Measurements from ENCODE around the gene TSEN54.

Gene TSEN54

GRCh38 chr17:75504347-75505151 lies 11.8 kb upstream of the TSEN54 start:
- DNase-seq = peak; percentile 33 to 48

GRCh38 chr17:75505152-75505409 lies 11.2 kb upstream of the TSEN54 start:
- no peak for DNase-seq

GRCh38 chr17:75505640-75506039 lies 10.7 kb upstream of the TSEN54 start:
- no peak for DNase-seq

- DNase-seq = no peak
Observed at GRCh38 chr17:75506134-75506533, 10.2 kb upstream of the TSEN54 start.

GRCh38 chr17:75506888-75507287 lies 9.4 kb upstream of the TSEN54 start:
- DNase-seq = no peak

DNA sequence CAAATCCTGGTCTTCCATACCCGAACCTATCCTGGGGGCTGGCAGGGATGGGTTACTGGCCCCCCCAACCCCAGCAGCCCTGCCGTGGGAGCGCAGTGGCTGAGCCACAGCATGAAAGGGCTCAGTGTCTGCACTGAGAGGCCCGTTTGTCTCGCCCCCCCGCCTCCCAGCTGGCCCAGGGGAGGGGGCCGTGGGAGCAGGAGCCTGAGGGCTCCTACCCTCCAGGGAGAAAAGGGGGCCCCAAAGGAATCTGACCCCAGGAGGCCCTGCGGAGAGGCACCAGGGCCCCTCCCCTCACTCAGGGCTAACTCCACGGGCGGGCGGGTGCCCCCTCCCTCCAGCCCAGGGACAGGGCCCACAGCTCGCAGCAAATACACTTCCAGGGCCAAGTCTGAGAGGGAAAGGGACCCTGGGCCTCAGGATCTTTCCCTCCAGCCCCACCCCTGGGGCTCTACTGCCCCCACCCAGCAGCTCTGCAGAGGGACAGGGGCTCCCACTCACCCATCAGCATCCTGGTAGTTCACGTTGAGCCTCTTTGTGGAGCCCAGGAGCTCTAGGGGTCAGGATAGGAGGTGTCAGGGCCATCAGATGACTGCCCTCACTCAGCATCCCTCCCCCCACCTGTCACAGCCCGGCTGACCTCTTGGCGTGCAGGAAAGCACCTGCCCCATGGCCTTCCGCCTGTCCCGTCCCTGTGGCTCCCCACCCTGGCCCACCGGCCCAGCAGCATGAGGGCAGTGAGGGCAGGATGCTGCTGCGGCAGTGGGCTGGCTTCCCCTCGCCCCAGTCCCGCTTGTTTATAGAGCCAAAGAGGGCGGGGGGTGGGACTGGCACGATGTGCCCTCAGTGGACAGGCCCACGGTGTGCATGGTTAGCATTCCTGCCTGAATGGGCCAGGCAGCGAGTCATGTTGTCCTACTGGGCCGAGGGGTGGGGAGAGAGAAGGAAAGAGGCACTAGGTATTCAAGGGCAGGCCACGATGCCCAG lies 8.3 kb upstream of the TSEN54 start:
- DNase-seq = no peak

DNA sequence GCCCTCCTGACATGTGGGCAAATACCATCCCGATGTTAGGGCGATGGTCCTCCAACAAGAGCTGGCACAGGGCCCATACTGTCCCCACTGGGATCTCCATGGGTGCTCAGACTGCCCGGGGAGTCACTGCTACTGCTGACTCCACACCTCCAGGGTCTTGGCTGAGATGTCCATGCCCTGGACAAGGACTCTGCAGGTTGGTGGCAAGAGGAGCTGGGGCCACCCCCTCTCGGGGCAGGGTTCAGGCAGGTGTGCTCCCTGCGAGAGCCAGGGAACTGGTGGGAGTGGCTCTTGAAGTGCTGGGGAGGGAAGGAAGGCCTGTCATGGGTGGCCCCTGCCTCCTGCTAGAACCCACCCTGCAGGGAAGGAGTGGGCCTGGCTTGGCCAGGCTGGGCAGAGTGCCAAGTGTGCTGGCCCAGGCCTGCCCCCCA lies 7.4 kb upstream of the TSEN54 start:
- DNase-seq = no peak

GRCh38 chr17:75509528-75510258 lies 6.6 kb upstream of the TSEN54 start:
- no peak for DNase-seq

GRCh38 chr17:75511270-75511609 lies 5.1 kb upstream of the TSEN54 start:
- DNase-seq = no peak

GRCh38 chr17:75511610-75512575 lies 4.4 kb upstream of the TSEN54 start:
- DNase-seq = no peak

- DNase-seq = no peak
Observed at GRCh38 chr17:75512926-75513640, 3.2 kb upstream of the TSEN54 start.

DNA sequence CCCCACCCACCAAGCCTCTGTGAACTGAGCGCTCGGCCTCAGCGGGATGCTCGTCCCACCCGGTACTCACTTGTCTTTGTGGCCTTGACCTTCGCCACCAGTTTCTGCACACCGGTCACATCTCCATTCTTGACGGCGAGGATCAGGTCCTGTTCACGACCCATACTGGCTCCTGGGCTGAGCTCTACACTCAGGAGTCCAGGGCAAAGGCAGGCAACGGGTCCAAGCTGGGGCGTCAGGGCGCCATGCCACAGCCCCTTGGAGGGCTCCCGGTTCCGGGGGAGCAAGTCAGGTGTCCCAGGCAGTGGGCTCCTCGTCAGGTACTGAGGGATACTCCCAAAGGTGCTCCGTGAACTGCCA lies 2.7 kb upstream of the TSEN54 start:
- no peak for DNase-seq

DNA sequence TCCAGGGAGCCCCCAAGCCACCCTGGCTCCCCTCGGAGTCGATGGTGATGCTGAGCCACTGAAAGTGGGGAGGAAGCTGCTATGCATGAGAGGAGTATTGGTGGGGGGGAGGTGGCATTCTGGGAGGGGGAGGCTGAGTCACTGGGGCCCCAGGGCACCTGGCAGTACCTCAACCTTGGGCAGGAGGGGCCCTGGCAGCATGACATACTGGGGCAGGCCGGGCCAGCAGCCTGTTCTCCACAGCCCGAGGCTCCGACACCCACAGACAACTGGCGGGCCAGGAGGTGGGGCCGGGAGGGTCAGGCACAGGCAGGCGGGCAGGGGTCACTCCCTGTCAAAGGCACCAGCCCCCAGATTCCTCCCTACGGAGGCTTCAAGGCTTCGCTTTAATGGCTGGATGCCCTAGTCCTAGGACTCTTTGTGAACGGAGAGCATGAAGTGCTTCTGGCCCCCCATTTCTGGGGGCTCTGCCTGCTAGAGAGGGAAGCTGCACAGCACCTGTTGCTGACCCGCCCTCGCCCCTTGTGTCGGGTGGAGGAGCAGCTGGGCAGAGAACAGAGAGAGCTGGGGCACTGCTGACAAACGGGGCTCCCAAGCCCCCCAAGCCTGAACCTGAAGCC lies 1.9 kb upstream of the TSEN54 start:
- DNase-seq = no peak

DNA sequence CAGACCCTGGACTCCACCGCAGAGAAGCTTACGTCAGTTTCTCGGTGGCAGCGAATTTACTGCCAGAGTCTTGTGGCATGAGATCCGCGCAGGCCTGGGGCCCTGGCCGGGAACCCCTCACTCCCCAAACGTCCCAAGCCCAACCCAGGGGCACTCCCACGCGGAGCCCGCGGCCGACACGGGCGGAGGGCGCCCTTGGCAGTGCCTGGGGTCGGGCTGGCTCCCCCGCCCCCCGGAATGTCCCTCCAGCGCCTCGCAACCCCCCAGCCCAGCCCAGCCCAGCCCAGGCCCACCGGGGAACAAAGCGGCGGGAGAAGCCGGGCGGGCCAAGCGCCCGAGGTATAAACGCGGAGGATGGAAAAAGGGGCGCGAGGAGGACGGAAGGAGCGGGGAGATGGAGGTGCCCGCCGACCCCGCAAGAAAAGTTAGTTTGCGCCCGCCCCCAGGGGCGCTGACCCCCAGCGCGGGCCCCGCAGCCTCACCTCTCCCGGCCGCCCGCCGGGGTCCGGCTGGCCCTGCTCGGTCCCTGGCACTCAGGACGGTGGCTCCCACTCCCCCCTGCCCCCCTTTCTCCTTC lies 1.3 kb upstream of the TSEN54 start:
- DNase-seq = no peak

DNA sequence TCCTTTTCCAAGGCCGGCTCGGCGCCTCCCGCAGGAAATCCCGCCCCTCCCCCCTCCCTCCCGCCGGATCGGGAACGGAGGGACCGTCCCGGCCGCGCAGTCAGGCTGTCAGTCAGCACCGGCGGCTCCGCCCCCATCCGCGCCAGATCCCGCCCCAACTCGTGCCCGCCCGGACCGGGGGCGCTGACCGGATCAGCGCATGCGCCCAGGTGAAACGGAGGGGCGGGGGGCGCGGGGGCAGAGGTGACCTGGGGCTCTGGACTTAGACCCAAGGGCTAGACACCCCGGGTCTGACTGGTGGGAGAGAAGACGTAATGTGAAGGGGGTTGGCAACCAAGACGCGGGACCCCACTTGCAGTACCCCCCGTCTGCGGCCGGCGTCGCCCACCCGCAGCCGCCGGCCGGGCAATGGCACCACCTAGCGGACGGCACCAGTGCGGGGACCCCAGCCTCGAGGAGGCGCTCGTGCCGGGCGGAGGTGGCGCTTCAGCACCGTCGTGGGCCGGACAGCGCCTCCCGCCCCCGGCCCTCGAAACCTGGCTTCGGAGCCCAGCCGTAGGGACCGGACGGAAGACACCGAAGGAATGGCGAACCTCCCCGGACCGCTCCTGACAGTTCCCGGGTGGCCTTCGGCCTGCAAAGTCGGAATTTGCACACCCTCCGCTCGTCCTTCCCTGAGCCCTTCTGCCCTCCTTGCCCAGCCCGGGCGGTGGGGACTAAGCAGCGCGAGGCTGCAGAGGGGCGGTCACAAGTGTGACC lies 653 bp upstream of the TSEN54 start, which contains the start of gene CASKIN2:
TSS of gene CASKIN2 (minus strand) at position 42 of the 759 bp plus-strand sequence. CDS start 1,733 bp downstream, outside the sequence.
- DNase-seq = peak; percentile 44 to 54

DNA sequence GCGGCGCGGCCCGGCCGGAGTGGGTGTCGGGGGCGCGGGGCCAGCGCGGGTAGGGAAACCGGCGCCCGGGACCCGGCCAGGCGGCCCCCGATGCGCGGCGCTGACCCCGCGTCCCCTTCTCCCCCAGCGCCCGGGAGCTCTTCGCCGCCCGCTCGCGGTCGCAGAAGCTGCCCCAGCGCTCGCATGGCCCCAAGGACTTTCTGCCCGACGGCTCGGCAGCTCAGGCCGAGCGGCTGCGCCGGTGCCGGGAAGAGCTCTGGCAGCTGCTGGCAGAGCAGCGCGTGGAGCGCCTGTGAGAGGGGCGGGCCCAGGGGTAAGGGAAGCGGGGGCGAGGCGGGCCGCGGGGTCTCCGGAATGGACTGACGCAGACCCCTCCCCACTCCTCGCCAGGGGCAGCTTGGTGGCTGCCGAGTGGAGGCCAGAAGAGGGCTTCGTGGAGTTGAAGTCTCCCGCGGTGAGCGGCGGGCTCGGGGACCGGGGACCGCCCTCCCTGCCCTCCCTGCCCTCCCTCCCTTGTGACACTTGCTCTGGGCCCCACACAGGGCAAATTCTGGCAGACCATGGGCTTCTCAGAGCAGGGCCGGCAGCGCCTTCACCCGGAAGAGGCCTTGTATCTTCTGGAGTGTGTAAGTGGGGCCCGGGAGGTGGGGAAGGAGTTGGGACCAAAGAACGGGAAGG lies 430 bp downstream of the TSEN54 start:
- peak in 1 of 2 donors; percentile 14 for DNase-seq

GRCh38 chr17:75517297-75517865 lies 1.1 kb downstream of the TSEN54 start:
- no peak for DNase-seq

DNA sequence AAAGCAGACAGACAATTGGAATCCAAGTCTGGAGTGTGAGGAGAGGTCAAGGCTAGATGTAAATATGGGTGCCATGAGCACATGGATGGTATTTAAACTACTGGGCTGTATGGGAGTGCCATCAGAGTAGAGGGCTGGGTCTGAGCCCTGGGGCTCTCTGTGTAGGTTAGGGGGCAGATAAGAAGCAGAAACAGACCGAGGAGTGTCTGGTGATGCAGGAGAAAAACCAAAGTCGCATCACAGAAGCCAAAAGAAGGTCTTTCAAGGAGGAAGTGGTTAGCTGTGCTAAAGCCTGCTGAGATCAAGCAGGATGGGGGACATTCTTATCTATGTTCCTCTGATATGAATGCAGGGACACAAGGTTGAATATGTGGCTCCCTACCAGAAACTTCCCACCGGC lies 1.9 kb downstream of the TSEN54 start:
- no peak for DNase-seq

All from inflammatory macrophage (primary cell).